ENCODE results near the gene SCN3A. TPM values are rescaled to one million over a fixed set of nuclear protein-coding genes. Genes with fewer than 3 reads are reported as not detected.

The SCN3A gene
- total and polyA plus RNA-seq, 2 of the 4 experiments (the other 2 are of a cell fraction): 0.26 to 0.90 TPM

DNA sequence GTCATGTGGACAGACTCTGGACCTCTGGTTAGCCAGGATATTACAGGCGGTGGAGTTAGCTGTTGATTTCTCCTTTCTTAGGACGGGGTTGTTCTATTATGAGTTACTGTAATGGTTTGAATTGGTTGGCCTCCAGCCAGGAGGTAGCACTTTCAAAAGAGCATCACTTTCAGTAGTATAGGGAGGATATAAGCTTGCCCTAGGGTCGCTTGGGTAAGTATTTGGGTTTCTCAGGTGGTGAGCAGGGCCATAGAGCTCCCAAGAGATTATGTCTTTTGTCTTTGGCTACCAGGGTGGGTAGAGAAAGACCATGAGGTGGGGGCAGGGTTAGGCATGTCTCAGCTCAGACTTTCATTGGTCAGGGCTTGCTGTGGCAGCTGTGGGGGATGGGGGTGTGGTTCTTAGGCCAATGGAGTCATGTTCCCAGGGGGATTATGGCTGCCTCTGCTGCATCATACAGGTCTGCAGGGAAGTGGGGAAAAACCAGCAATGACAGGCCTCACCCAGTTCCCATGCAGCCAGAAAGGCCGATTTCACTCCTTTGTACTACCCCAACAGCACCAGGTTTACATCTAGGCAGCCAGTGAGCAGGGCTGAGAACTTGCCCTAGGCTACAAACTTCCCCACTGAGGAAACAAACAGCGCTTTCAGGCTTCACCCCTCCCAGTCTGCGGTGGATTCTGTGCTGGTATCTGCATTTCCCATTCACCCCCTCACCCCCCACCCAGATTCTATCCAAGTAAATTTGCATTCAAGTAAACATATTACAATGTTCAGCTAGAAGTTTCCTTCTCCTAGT lies 159.1 kb downstream of the SCN3A start (continued):
- TF ChIP-seq, protein P1, sequence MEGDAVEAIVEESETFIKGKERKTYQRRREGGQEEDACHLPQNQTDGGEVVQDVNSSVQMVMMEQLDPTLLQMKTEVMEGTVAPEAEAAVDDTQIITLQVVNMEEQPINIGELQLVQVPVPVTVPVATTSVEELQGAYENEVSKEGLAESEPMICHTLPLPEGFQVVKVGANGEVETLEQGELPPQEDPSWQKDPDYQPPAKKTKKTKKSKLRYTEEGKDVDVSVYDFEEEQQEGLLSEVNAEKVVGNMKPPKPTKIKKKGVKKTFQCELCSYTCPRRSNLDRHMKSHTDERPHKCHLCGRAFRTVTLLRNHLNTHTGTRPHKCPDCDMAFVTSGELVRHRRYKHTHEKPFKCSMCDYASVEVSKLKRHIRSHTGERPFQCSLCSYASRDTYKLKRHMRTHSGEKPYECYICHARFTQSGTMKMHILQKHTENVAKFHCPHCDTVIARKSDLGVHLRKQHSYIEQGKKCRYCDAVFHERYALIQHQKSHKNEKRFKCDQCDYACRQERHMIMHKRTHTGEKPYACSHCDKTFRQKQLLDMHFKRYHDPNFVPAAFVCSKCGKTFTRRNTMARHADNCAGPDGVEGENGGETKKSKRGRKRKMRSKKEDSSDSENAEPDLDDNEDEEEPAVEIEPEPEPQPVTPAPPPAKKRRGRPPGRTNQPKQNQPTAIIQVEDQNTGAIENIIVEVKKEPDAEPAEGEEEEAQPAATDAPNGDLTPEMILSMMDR (conservative IDR thresholded peaks at IDR 0.05; ENCODE audit: low read depth, low read length): no peak

Other genes starting within 250 kb of the SCN3A start
- gene SLC38A11, start 248.5 kb downstream of the SCN3A start, total RNA-seq (2012; rRNA removed): under 0.01 and 0.18 TPM in 2 replicates
- 0.07 and 0.21 TPM in 2 replicates for gene SLC38A11, start 248.5 kb downstream of the SCN3A start, polyA plus RNA-seq (2012; rRNA removed)
- 0.54 and 0.56 TPM in 2 replicates for gene SCN2A, start 35.4 kb upstream of the SCN3A start, total RNA-seq (2012; rRNA removed)
- gene SCN2A, start 35.4 kb upstream of the SCN3A start, polyA plus RNA-seq (2012; rRNA removed): 0.17 and 0.24 TPM in 2 replicates

Data from IMR-90 (cell line).